ENCODE results near the gene CITED4. TPM values are rescaled to one million over a fixed set of nuclear protein-coding genes. Genes with fewer than 3 reads are reported as not detected.

The CITED4 gene
- total RNA-seq, 2 donors from 2014 or later = 2.1 to 3.7 TPM

GRCh38 chr1:40876436-40876761, 14.2 kb upstream of the CITED4 start:
- Mint-ChIP-seq H3K36me3 (ENCODE audit: low read depth) (no peaks in the 10 kb centered on the region), H3K27me3 (no peaks in the 10 kb centered on the region), H3K27ac (peak overlapping the region; percentile 77), H3K4me3 (peak overlapping the region; percentile 49), H3K4me1 (peaks cover 30% of the 10 kb centered on the region), H3K9me3 (no peaks in the 10 kb centered on the region)
- no peak for ATAC-seq (replicated peaks)

- ATAC-seq (replicated peaks) = no peak
- no peaks in the 10 kb centered on the region for H3K9me3 Mint-ChIP-seq
- peak overlapping the region; percentile 78 for H3K27ac Mint-ChIP-seq
- H3K4me1 Mint-ChIP-seq = peaks cover 30% of the 10 kb centered on the region
- H3K4me3 Mint-ChIP-seq = peak overlapping the region; percentile 2
- no peaks in the 10 kb centered on the region for H3K36me3 Mint-ChIP-seq (ENCODE audit: low read depth)
- no peaks in the 10 kb centered on the region for H3K27me3 Mint-ChIP-seq
Measured at GRCh38 chr1:40873863-40874472, 11.8 kb upstream of the CITED4 start.

GRCh38 chr1:40872276-40872675, 10.1 kb upstream of the CITED4 start:
- ATAC-seq (replicated peaks) = no peak
- no peaks in the 10 kb centered on the region for H3K9me3 Mint-ChIP-seq
- H3K27me3 Mint-ChIP-seq = no peaks in the 10 kb centered on the region
- no peak overlapping the region for H3K27ac Mint-ChIP-seq
- no peaks in the 10 kb centered on the region for H3K36me3 Mint-ChIP-seq (ENCODE audit: low read depth)
- peaks cover 32% of the 10 kb centered on the region for H3K4me1 Mint-ChIP-seq
- H3K4me3 Mint-ChIP-seq = no peak overlapping the region

GRCh38 chr1:40870135-40870728, 8.1 kb upstream of the CITED4 start:
- peaks cover 16% of the 10 kb centered on the region for H3K4me1 Mint-ChIP-seq
- H3K27ac Mint-ChIP-seq = no peak overlapping the region
- no peaks in the 10 kb centered on the region for H3K9me3 Mint-ChIP-seq
- H3K27me3 Mint-ChIP-seq = no peaks in the 10 kb centered on the region
- no peaks in the 10 kb centered on the region for H3K36me3 Mint-ChIP-seq (ENCODE audit: low read depth)
- H3K4me3 Mint-ChIP-seq = no peak overlapping the region
- ATAC-seq (replicated peaks) = no peak

GRCh38 chr1:40868051-40868723, 6.0 kb upstream of the CITED4 start:
- H3K27ac Mint-ChIP-seq = no peak overlapping the region
- peaks cover 5% of the 10 kb centered on the region for H3K4me1 Mint-ChIP-seq
- H3K4me3 Mint-ChIP-seq = no peak overlapping the region
- no peaks in the 10 kb centered on the region for H3K36me3 Mint-ChIP-seq (ENCODE audit: low read depth)
- no peaks in the 10 kb centered on the region for H3K27me3 Mint-ChIP-seq
- ATAC-seq (replicated peaks) = peak; percentile 93
- H3K9me3 Mint-ChIP-seq = no peaks in the 10 kb centered on the region

GRCh38 chr1:40861224-40862003, 749 bp downstream of the CITED4 start:
- no peaks in the 10 kb centered on the region for H3K27me3 Mint-ChIP-seq

DNA sequence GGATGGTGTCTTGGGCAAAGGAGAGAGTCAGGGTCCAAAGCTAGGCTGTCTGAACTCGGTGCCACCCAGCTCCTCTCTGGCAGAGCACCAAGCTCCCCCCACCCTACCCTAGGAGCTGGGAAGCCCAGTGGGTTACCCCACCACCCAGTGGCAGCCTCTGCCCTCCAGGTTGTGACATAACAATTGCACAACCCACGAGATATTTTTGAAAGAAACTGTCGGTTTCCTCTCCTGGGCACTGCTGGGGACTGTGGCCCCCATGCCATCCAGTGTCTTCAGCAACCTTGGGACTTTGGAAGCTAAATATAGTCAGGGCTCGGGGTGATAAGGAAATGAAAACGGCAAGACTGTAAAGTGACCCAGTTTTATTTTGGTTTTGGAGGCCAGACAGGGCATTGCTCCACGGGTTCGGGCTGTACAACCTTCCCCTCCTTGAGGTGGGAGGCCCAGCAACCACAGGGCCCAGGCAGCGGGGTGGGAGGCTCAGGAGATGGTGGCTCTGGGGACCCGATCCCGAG, 1.4 kb downstream of the CITED4 start:
- Mint-ChIP-seq H3K4me1 (no peaks in the 10 kb centered on the region), H3K27ac (no peak overlapping the region), H3K27me3 (no peaks in the 10 kb centered on the region), H3K9me3 (no peaks in the 10 kb centered on the region), H3K4me3 (peak overlapping the region; percentile 78), H3K36me3 (ENCODE audit: low read depth) (no peaks in the 10 kb centered on the region)
- ATAC-seq (replicated peaks) = no peak

More at GRCh38 chr1:40861224-40862003, 749 bp downstream of the CITED4 start:
- H3K36me3 Mint-ChIP-seq (ENCODE audit: low read depth) = no peaks in the 10 kb centered on the region
- H3K4me1 Mint-ChIP-seq = no peaks in the 10 kb centered on the region
- H3K4me3 Mint-ChIP-seq = peak overlapping the region; percentile 78
- no peak for ATAC-seq (replicated peaks)
- no peak overlapping the region for H3K27ac Mint-ChIP-seq
- H3K9me3 Mint-ChIP-seq = no peaks in the 10 kb centered on the region

GRCh38 chr1:40858856-40859416, 3.2 kb downstream of the CITED4 start:
- Mint-ChIP-seq H3K9me3 (no peaks in the 10 kb centered on the region), H3K27me3 (no peaks in the 10 kb centered on the region), H3K27ac (no peak overlapping the region), H3K36me3 (ENCODE audit: low read depth) (no peaks in the 10 kb centered on the region), H3K4me3 (no peak overlapping the region), H3K4me1 (no peaks in the 10 kb centered on the region)
- ATAC-seq (replicated peaks) = no peak

GRCh38 chr1:40857737-40858136, 4.4 kb downstream of the CITED4 start:
- no peaks in the 10 kb centered on the region for H3K4me1 Mint-ChIP-seq
- ATAC-seq (replicated peaks) = no peak
- H3K36me3 Mint-ChIP-seq (ENCODE audit: low read depth) = no peaks in the 10 kb centered on the region
- H3K4me3 Mint-ChIP-seq = no peak overlapping the region
- H3K9me3 Mint-ChIP-seq = no peaks in the 10 kb centered on the region
- no peaks in the 10 kb centered on the region for H3K27me3 Mint-ChIP-seq
- H3K27ac Mint-ChIP-seq = no peak overlapping the region

DNA sequence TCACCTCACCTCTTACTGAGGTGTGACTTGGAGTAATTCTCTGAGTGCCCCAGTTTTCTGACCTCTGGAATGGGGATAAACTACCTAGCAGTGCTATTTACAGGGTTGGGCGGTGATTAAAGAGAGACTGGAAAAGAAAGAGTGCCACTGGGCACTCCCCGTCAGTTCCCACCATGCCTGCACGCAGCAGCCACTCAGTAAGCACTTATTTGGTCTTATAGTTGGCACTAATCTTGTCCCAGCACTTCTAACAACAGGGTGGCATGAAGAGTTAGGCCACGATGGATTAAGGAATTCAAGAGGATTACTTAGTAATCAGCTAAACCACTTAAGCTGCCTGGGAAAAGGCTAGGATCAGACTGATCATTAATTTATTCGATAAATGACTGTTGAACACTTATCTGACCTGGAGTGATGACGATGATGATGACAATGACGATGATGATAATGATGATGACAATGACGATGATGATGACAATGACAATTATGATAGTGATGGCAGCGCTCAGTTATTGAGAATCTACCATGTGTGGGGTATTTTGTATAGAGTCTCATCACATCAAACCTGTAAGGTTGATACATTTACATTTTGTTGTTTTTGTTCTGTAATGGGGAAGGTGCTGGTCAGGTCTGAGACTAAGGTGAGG, 5.4 kb downstream of the CITED4 start:
- H3K9me3 Mint-ChIP-seq = no peaks in the 10 kb centered on the region
- no peak overlapping the region for H3K27ac Mint-ChIP-seq
- ATAC-seq (replicated peaks) = no peak
- H3K4me3 Mint-ChIP-seq = no peak overlapping the region
- no peaks in the 10 kb centered on the region for H3K36me3 Mint-ChIP-seq (ENCODE audit: low read depth)
- H3K4me1 Mint-ChIP-seq = no peaks in the 10 kb centered on the region
- H3K27me3 Mint-ChIP-seq = no peaks in the 10 kb centered on the region

- no peak overlapping the region for H3K4me3 Mint-ChIP-seq
- no peaks in the 10 kb centered on the region for H3K4me1 Mint-ChIP-seq
- H3K36me3 Mint-ChIP-seq (ENCODE audit: low read depth) = no peaks in the 10 kb centered on the region
- no peaks in the 10 kb centered on the region for H3K27me3 Mint-ChIP-seq
- no peaks in the 10 kb centered on the region for H3K9me3 Mint-ChIP-seq
- ATAC-seq (replicated peaks) = no peak
- H3K27ac Mint-ChIP-seq = no peak overlapping the region
Measured at GRCh38 chr1:40856116-40856515, 6.0 kb downstream of the CITED4 start.

GRCh38 chr1:40855513-40855912, 6.7 kb downstream of the CITED4 start:
- no peaks in the 10 kb centered on the region for H3K36me3 Mint-ChIP-seq (ENCODE audit: low read depth)
- no peak overlapping the region for H3K27ac Mint-ChIP-seq
- no peaks in the 10 kb centered on the region for H3K9me3 Mint-ChIP-seq
- no peaks in the 10 kb centered on the region for H3K27me3 Mint-ChIP-seq
- H3K4me1 Mint-ChIP-seq = no peaks in the 10 kb centered on the region
- H3K4me3 Mint-ChIP-seq = no peak overlapping the region
- no peak for ATAC-seq (replicated peaks)

- no peak overlapping the region for H3K4me3 Mint-ChIP-seq
- no peaks in the 10 kb centered on the region for H3K36me3 Mint-ChIP-seq (ENCODE audit: low read depth)
- no peak overlapping the region for H3K27ac Mint-ChIP-seq
- H3K4me1 Mint-ChIP-seq = no peaks in the 10 kb centered on the region
- no peak for ATAC-seq (replicated peaks)
- H3K9me3 Mint-ChIP-seq = no peaks in the 10 kb centered on the region
- no peaks in the 10 kb centered on the region for H3K27me3 Mint-ChIP-seq
Measured at GRCh38 chr1:40853885-40854170, 8.3 kb downstream of the CITED4 start.
